Subcutaneous abdominal adipose tissue (tissue), 5 donors: ENCODE measurements around the gene SLC5A5.

Experiments
- H3K27ac ChIP-seq: one replicate; pipeline ENCODE4 v1.7.0; 2013; ENCODE audit warnings: low read depth, mild to moderate bottlenecking, inconsistent platforms, low read length, moderate library complexity
- H3K27me3 ChIP-seq, 5 donors: one replicate each; pipeline ENCODE4 v1.7.0; 2013; ENCODE audit warnings: low read length in 5 of 5, inconsistent platforms in 1 of 5; ENCODE audit not compliant: control insufficient read depth in 5 of 5, insufficient read depth in 4 of 5
- H3K36me3 ChIP-seq, 5 donors: one replicate each; pipeline ENCODE4 v1.7.0; 2013; ENCODE audit warnings: low read length in 5 of 5; ENCODE audit not compliant: control insufficient read depth in 5 of 5, insufficient read depth in 5 of 5
- H3K4me1 ChIP-seq, 5 donors: one replicate each; pipeline ENCODE4 v1.7.0; 2013; ENCODE audit warnings: low read length in 5 of 5, mild to moderate bottlenecking in 3 of 5, moderate library complexity in 1 of 5; ENCODE audit not compliant: control insufficient read depth in 5 of 5, insufficient read depth in 5 of 5
- H3K4me3 ChIP-seq, 5 donors: one replicate each; pipeline ENCODE4 v1.7.0; 2013; ENCODE audit warnings: low read length in 5 of 5, low read depth in 1 of 5
- H3K9ac ChIP-seq, 5 donors: one replicate each; pipeline ENCODE4 v1.7.0; 2013; ENCODE audit warnings: low read length in 5 of 5, mild to moderate bottlenecking in 4 of 5, moderate library complexity in 3 of 5
- H3K9me3 ChIP-seq, 5 donors: one replicate each; pipeline ENCODE4 v1.7.0; 2013; ENCODE audit warnings: low read length in 5 of 5; ENCODE audit not compliant: control insufficient read depth in 5 of 5
- donor health status: healthy.
- donor health status: healthy.
- donor health status: healthy.
- donor health status: healthy.
- donor health status: healthy.

The SLC5A5 gene

DNA sequence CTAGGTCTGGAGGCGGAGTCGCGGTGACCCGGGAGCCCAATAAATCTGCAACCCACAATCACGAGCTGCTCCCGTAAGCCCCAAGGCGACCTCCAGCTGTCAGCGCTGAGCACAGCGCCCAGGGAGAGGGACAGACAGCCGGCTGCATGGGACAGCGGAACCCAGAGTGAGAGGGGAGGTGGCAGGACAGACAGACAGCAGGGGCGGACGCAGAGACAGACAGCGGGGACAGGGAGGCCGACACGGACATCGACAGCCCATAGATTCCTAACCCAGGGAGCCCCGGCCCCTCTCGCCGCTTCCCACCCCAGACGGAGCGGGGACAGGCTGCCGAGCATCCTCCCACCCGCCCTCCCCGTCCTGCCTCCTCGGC, at the start of gene SLC5A5:
Gene SLC5A5, plus strand, starts transcription at position 68 of the 373 bp plus-strand sequence. CDS start 375 bp downstream, outside the sequence.
- H3K4me1 ChIP-seq: peaks cover 0 to 19% (median 12%) of the 10 kb centered on the region in 5 donors
- no peaks in the 10 kb centered on the region for H3K36me3 ChIP-seq
- H3K27ac ChIP-seq: no peak within 1 kb of the TSS
- H3K4me3 ChIP-seq: peak within 1 kb of the TSS in 1 of 5 donors; percentile 22
- no peaks in the 10 kb centered on the region for H3K9me3 ChIP-seq
- peaks cover 27 to 44% (median 39%) of the 10 kb centered on the region in 5 donors for H3K27me3 ChIP-seq
- H3K9ac ChIP-seq: no peak within 1 kb of the TSS

DNA sequence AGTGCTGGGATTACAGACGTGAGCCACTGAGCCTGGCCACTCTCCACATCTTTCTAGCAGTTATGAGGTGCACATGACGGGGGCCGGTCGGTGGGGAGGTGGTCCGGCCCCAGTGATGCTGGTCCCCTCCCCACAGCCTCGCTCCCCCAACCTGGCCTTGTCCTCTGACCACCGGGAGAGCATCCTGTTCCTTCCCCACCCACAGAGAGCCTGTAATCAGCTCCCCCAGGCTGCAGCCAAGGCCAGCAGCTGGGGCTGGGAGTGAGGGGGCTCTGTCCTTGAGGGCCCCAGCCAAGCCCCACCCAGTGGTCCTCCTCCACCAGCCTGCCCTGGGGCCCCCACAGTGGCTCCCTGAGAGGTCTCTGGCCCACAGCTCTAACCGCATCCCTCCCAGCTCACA, 47.4 kb upstream of the SLC5A5 start:
- H3K36me3 ChIP-seq: no peaks in the 10 kb centered on the region
- H3K4me3 ChIP-seq: no peak overlapping the region
- H3K27me3 ChIP-seq: peaks cover 0 to 12% (median 3%) of the 10 kb centered on the region in 5 donors
- no peak overlapping the region for H3K9ac ChIP-seq
- H3K4me1 ChIP-seq: no peaks in the 10 kb centered on the region
- no peak overlapping the region for H3K27ac ChIP-seq
- no peaks in the 10 kb centered on the region for H3K9me3 ChIP-seq

DNA sequence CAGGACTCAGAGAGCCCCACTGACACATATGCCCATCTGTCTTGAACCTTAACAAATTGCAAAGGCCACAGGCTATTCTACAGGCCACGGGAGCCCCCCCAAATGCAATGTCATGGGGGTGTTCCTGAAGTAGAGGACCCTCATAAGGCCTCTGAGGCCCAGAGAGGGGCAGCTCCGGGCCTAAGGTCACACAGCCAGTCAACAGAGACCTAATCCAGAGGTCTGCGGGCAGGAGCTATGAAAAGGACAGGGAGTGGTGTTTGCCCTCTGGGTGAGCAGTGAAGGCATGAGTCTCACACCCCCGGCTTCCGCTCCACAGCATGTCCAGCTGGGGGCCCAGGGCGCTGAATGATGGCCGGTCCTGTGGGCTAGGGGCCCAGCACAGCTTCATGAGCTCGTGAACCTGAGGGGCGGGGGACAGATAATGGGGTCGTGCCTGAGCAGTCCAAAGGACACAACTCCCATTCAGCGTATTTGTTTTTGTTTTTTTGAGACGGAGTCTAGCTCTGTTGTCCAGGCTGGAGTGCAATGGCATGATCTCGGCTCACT, 45.2 kb upstream of the SLC5A5 start:
- Histone ChIP-seq H3K27ac (no peak overlapping the region), H3K36me3 (peaks cover 0 to 5% (median 0%) of the 10 kb centered on the region in 5 donors), H3K27me3 (peaks cover 3 to 22% (median 15%) of the 10 kb centered on the region in 5 donors), H3K9me3 (no peaks in the 10 kb centered on the region), H3K9ac (no peak overlapping the region), H3K4me3 (no peak overlapping the region), H3K4me1 (peaks cover 0 to 3% (median 0%) of the 10 kb centered on the region in 5 donors)

DNA sequence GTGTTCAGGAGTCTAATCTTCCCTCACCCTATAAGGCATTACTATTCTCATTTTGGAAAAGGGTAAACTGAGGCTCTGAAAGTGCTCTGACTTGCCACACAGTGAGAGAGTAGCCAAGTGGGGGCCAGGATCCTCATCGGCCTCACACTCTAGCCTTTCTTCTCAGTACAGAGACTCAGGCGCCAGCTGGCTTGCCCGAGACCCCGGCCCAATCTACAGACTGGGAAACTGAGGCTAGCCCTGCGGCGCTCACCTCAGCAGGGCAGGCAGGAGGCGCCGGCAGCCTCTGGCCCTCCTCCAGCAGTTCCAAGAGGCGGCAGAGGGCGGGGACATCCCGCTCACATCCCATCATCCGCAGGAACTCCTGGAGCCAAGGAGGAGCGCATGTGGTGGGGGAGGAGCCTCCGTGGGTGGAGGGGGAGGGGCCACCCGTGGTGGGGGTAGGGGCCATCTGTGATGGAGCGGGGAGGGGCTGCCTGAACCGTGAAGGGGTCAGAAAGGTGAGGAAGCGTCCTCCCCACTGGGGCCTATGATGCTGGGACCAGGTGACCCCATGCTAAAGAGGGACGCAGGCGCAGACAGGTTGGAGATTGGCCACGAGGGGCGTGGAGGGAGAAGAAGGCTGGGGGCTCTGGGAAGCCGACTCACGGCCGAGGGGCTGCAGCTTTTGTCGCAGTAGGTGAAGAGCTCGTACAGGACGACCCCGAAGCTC, 41.7 kb upstream of the SLC5A5 start:
- Histone ChIP-seq H3K27me3 (peaks cover 0 to 19% (median 9%) of the 10 kb centered on the region in 5 donors), H3K27ac (no peak overlapping the region), H3K9me3 (no peaks in the 10 kb centered on the region), H3K36me3 (peaks cover 0 to 13% (median 0%) of the 10 kb centered on the region in 5 donors), H3K9ac (no peak overlapping the region), H3K4me1 (peaks cover 0 to 3% (median 0%) of the 10 kb centered on the region in 5 donors), H3K4me3 (peak overlapping the region in 1 of 5 donors; percentile 10)

DNA sequence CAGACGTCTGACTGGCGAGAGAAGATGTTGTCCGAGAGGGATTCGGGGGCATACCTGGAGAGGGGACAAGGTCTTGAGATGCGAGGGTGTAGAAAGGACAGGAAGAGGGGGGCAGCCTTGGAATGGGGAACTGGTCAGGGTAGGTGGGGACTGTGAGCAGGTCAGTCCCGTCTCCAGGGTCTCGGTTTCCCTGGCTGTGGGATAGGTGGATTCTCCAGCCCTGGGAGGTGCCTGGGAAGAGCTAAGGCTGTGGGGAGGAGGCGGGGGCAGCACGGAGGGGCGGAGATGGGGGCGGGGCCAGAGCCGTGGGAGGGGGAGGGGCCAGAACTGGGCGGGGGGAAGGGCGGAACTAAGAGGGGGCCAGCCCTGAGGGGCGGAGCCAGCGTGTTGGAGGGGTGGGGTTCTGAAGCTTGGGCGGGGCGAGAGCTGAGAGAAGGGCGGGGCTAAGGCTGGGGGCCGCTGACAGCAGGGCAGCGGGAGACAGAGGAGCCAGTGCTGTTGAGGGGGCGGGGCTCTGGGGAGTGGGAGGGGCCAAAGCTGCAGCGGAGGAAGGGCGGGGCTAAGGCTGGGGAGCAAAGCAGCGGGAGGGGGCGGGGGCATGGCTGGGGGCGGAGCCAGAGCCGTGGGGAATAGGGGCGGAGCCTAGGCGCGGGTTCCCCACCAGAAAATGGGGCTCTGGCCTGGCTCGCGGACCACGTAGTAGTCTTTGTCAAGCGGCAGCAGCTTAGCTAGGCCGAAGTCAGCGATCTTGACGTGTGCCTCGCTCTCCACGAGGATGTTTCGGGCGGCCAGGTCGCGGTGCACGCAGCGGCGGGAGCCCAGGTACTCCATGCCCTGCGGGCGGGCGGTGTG, 41.0 kb upstream of the SLC5A5 start:
- Histone ChIP-seq H3K9ac (no peak overlapping the region), H3K27me3 (peaks cover 0 to 21% (median 8%) of the 10 kb centered on the region in 5 donors), H3K9me3 (no peaks in the 10 kb centered on the region), H3K27ac (no peak overlapping the region), H3K4me3 (peak overlapping the region in 1 of 5 donors; percentile 10), H3K4me1 (peaks cover 0 to 3% (median 0%) of the 10 kb centered on the region in 5 donors), H3K36me3 (peaks cover 0 to 14% (median 0%) of the 10 kb centered on the region in 5 donors)

DNA sequence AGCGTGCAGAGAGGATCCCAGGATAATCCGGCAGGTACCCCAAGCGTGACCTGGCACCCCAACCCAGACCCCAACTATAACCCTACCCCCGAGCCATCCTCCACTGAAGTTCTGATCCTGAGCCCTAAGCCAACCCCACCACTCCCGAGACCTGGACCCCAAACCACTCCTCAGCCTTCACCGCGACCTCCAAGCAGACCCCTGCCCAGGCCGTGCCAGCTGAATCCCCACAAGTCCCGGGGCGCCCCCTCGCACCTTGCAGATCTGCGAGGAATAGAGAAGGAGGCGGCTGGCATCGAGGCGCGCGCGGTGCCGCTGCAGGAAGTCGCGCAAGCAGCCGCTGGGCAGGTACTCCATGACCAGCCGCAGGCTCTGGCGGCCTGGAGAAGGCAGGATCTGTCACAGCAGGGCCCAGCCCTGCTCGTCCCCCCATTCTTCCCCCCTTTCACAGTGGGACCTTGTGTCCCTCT, 40.3 kb upstream of the SLC5A5 start:
- Histone ChIP-seq H3K27me3 (peaks cover 0 to 21% (median 8%) of the 10 kb centered on the region in 5 donors), H3K36me3 (peaks cover 0 to 16% (median 0%) of the 10 kb centered on the region in 5 donors), H3K27ac (no peak overlapping the region), H3K9ac (no peak overlapping the region), H3K4me3 (no peak overlapping the region), H3K4me1 (peaks cover 0 to 3% (median 0%) of the 10 kb centered on the region in 5 donors), H3K9me3 (no peaks in the 10 kb centered on the region)

DNA sequence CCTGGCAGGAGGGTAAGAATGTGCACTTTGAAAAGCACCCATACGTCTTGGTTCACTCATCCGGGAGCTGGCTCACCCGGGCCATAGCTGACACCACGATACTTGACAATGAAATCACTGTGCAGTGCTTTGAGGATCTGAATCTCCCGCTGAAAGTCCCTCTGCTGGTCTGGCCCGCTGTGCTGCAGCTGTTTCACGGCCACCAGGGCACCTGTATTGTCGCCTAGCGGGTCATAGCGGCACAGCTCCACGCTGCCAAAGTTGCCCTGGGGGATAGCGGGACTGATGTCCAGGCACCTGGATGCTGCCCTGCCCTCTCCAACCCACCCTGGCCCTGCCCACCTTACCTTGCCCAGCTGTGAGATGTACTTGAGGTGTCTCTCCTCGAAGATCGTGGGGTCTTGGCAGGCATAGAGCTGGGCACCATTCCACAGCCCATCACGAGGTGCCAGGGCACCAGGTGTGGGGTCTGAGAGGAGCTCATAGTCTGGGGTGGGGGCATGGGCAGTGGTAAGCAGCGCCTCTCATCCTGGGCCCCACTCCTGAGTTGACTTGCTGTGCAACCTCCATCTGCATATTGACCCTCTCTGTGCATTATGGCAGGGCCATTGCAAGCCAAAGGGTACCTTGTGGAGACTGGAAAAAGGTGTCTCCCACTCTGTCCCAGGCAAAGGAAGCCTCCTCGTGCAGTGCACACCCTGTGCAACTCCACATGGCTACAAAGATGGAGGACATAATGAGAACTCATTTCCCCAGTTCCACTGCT, 39.1 kb upstream of the SLC5A5 start:
- Histone ChIP-seq H3K9ac (no peak overlapping the region), H3K36me3 (peaks cover 0 to 17% (median 0%) of the 10 kb centered on the region in 5 donors), H3K27me3 (peaks cover 0 to 21% (median 8%) of the 10 kb centered on the region in 5 donors), H3K4me1 (peaks cover 0 to 3% (median 0%) of the 10 kb centered on the region in 5 donors), H3K9me3 (no peaks in the 10 kb centered on the region), H3K4me3 (no peak overlapping the region), H3K27ac (no peak overlapping the region)

DNA sequence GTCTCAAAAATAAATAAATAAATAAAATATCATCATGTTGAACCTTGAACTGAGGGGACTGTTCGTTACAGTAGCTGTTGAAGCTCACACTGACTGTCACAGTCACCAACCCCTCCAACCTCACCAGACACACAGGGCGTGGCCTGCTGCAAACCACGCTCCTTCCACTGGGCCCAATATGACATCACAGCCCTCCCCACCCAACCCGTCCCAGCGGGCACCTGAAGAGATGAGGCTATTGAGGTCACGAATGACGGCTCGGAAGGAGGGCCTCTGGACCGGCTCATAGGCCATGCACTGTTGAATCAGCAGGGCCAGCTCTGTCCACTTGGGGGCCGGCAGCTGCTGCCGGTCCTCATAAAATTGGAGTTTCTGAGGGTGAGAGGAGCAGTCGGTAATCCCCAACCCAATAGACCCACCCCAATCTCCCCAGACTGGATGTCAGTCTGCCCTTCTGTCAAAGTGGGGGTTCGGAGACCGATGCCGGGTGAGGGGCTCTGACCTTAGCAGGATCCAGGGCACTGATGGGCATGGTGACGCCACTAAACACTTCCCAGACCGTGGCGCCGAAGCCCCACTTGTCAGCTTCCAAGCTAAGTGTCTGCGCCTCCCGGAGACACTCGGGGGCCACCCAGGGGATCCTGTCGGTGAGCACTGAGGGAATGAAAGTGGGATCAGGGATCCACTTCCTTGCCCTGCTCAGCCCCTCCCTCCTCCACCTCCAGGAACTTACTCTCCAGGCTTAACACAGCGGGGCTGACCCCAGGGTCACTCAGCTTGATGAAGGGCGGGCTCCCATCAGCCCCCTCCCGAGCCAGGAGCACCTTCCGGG, 37.2 kb upstream of the SLC5A5 start:
- peaks cover 0 to 24% (median 8%) of the 10 kb centered on the region in 5 donors for H3K27me3 ChIP-seq
- peaks cover 0 to 32% (median 0%) of the 10 kb centered on the region in 5 donors for H3K36me3 ChIP-seq
- no peak overlapping the region for H3K9ac ChIP-seq

More for the DNA sequence above, 37.2 kb upstream of the SLC5A5 start:
- H3K27ac ChIP-seq: no peak overlapping the region
- H3K9me3 ChIP-seq: no peaks in the 10 kb centered on the region
- H3K4me1 ChIP-seq: peaks cover 0 to 3% (median 0%) of the 10 kb centered on the region in 5 donors
- H3K4me3 ChIP-seq: no peak overlapping the region
